ENCODE measurements around the gene EVPL.

- TF ChIP-seq CTCF (IDR thresholded peaks at IDR 0.05; ENCODE audit: insufficient read depth, low read depth, low read length) (no peak), EZH2 (IDR thresholded peaks at IDR 0.05; ENCODE audit: insufficient read depth, low read length) (no peak)
Observed at GRCh38 chr17:76022973-76023899, 3.9 kb downstream of the EVPL start.

Data from astrocyte (in vitro differentiated cells and primary cell).